SK-N-SH (cell line): Measurements from ENCODE around the gene ANXA8. TPM values are rescaled to one million over a fixed set of nuclear protein-coding genes. Genes with fewer than 3 reads are reported as not detected.

Experiments used
- CTCF ChIA-PET: fragments of 300-600, 350-600 bp; formaldehyde crosslinking; extraction: SDS; loops from one replicate; lab custom pipeline; 2021; lab: Yijun Ruan, JAX
- POLR2A ChIA-PET: fragments of 350-600 bp; sonication (Branson Sonifier 250); formaldehyde crosslinking; extraction: SDS; loops from one replicate; lab custom pipeline; 2020; ENCODE audit warnings: antibody characterized with exemption, inconsistent platforms; lab: Yijun Ruan, JAX
- DNase-seq: peaks from one replicate; pipeline ENCODE4 v3.0.0; 2012
- H2AFZ ChIP-seq: fragments of 200-600 bp; sonication (generic); 2 replicates; pipeline ENCODE4 v1.8.1; 2016; ENCODE audit warnings: antibody characterized with exemption, mild to moderate bottlenecking, low read depth
- H3F3A ChIP-seq: fragments of 200-600 bp; sonication (generic); replicated peaks from 2 replicates; pipeline ENCODE3; 2016; ENCODE audit warnings: antibody characterized with exemption, mild to moderate bottlenecking; ENCODE audit not compliant: insufficient read depth
- H3K27ac ChIP-seq, 2 experiments: fragments of 200-500 bp in 1 of 2; fragments of 200-600 bp in 1 of 2; sonication (Bioruptor generic) in 1 of 2; sonication (generic), shearing (Covaris generic) in 1 of 2; 2 replicates each; pipeline versions ENCODE4 v1.5.1 to v1.6.1; 2014 to 2016; ENCODE audit warnings: low read depth in 2 of 2, inconsistent platforms in 1 of 2, low read length in 1 of 2, mild to moderate bottlenecking in 1 of 2, mixed read lengths in 1 of 2
- H3K27me3 ChIP-seq: fragments of 200-600 bp; sonication (generic), shearing (Covaris generic); 2 replicates; pipeline ENCODE4 v1.6.1; 2016; ENCODE audit warnings: mixed run types; ENCODE audit not compliant: insufficient read depth
- H3K36me3 ChIP-seq, 2 experiments: fragments of 200-500 bp in 1 of 2; fragments of 200-600 bp in 1 of 2; sonication (Bioruptor generic) in 1 of 2; sonication (generic) in 1 of 2; replicated peaks in 1 of 2; 2 replicates each; pipeline versions ENCODE3 to v1.5.1; 2014 to 2016; ENCODE audit warnings: low read length in 1 of 2, mild to moderate bottlenecking in 1 of 2; ENCODE audit not compliant: insufficient read depth in 2 of 2, control insufficient read depth in 1 of 2
- H3K4me1 ChIP-seq, 2 experiments: fragments of 200-500 bp in 1 of 2; fragments of 200-600 bp in 1 of 2; sonication (Bioruptor generic) in 1 of 2; sonication (generic), shearing (Covaris generic) in 1 of 2; 2 replicates each; pipeline versions ENCODE4 v1.5.1 to v1.6.1; 2014 to 2016; ENCODE audit warnings: low read depth in 1 of 2, low read length in 1 of 2, mixed run types in 1 of 2; ENCODE audit not compliant: insufficient read depth in 2 of 2, control insufficient read depth in 1 of 2
- H3K4me2 ChIP-seq: fragments of 200-600 bp; sonication (generic), shearing (Covaris generic); 2 replicates; pipeline ENCODE4 v1.6.1; 2017; ENCODE audit warnings: mixed run types
- H3K4me3 ChIP-seq, 2 experiments: fragments of 200-500 bp in 1 of 2; fragments of 200-600 bp in 1 of 2; sonication (Bioruptor generic) in 1 of 2; sonication (generic), shearing (Covaris generic) in 1 of 2; 2 replicates each; pipeline versions ENCODE4 v1.5.1 to v1.8.1; 2014 to 2016; ENCODE audit warnings: low read depth in 2 of 2, inconsistent platforms in 1 of 2, low read length in 1 of 2, mild to moderate bottlenecking in 1 of 2, mixed read lengths in 1 of 2, moderate library complexity in 1 of 2
- H3K79me2 ChIP-seq: fragments of 200-600 bp; sonication (generic); 2 replicates; pipeline ENCODE4 v1.8.1; 2017; ENCODE audit warnings: mild to moderate bottlenecking; ENCODE audit not compliant: insufficient read depth
- H3K9ac ChIP-seq: fragments of 200-600 bp; sonication (generic); 2 replicates; pipeline ENCODE4 v1.6.1; 2017; ENCODE audit warnings: mixed run types
- H3K9me2 ChIP-seq: fragments of 200-600 bp; sonication (generic); 2 replicates; pipeline ENCODE4 v1.6.1; 2017; ENCODE audit warnings: mixed run types
- H3K9me3 ChIP-seq: fragments of 200-600 bp; sonication (generic); 2 replicates; pipeline ENCODE4 v1.6.1; 2017; ENCODE audit warnings: mixed run types, mild to moderate bottlenecking, moderate library complexity
- H4K20me1 ChIP-seq: fragments of 200-600 bp; sonication (generic); 2 replicates; pipeline ENCODE4 v1.6.1; 2017; ENCODE audit warnings: mild to moderate bottlenecking, mixed run types; ENCODE audit not compliant: insufficient read depth
- ELF1 ChIP-seq: IDR thresholded peaks from 2 replicates; pipeline ENCODE4 v1.4.0; 2012
- EP300 ChIP-seq, 2 experiments: IDR thresholded peaks; 2 replicates each; pipeline versions ENCODE4 v1.4.0 to v1.6.1; 2012; ENCODE audit warnings: borderline replicate concordance in 1 of 2, low read depth in 1 of 2, low read length in 1 of 2
- FOSL2 ChIP-seq: IDR thresholded peaks from 2 replicates; pipeline ENCODE4 v1.4.0; 2012; ENCODE audit warnings: low read depth, mild to moderate bottlenecking, moderate library complexity, borderline replicate concordance
- FOXJ3 ChIP-seq: sonication (generic); formaldehyde crosslinking; IDR thresholded peaks from 2 replicates; pipeline ENCODE4 v1.5.1; 2020; ENCODE audit warnings: mild to moderate bottlenecking, missing genetic modification reagents
- MXI1 ChIP-seq: IDR thresholded peaks from 2 replicates; pipeline ENCODE4 v1.6.1; 2012; ENCODE audit warnings: mild to moderate bottlenecking, low read depth, low read length, improper control_type of control experiment
- NFIC ChIP-seq: IDR thresholded peaks from 2 replicates; pipeline ENCODE4 v1.4.0; 2012; ENCODE audit warnings: borderline replicate concordance
- RXRA ChIP-seq: IDR thresholded peaks from 2 replicates; pipeline ENCODE4 v1.4.0; 2012; ENCODE audit warnings: low read depth, mild to moderate bottlenecking, borderline replicate concordance
- SIN3A ChIP-seq: IDR thresholded peaks from 2 replicates; pipeline ENCODE4 v1.6.1; 2012; ENCODE audit warnings: low read depth, mild to moderate bottlenecking, low read length, moderate library complexity, borderline replicate concordance
- SMC3 ChIP-seq: IDR thresholded peaks from 2 replicates; pipeline ENCODE4 v1.6.1; 2012; ENCODE audit warnings: low read depth, low read length, improper control_type of control experiment
- TAF1 ChIP-seq: IDR thresholded peaks from 2 replicates; pipeline ENCODE4 v1.6.1; 2012; ENCODE audit warnings: low read depth, mild to moderate bottlenecking, low read length, moderate library complexity, borderline replicate concordance
- TCF12 ChIP-seq: IDR thresholded peaks from 2 replicates; pipeline ENCODE4 v1.4.0; 2012
- YY1 ChIP-seq: IDR thresholded peaks from 2 replicates; pipeline ENCODE4 v1.4.0; 2012; ENCODE audit warnings: low read depth, mild to moderate bottlenecking
- WGBS: methylation state at CpG from one replicate; pipeline ENCODE4 v1.1.6; 2017; ENCODE audit warnings: low lambda C conversion rate; 5-methylcytosine and 5-hydroxymethylcytosine counted together
- polyA plus RNA-seq, 3 experiments: library from polyadenylated mRNA; depleted of rRNA; stranded (reverse); fragments of >200 nt; gene quantifications; 2 replicates each; pipeline ENCODE4 v1.2.3, GENCODE V29; 2012
- TF ChIP-seq, protein P1 (sequence below): fragments of 150-350 bp; IDR thresholded peaks from 2 replicates; pipeline ENCODE4 v1.6.1; 2017; ENCODE audit warnings: antibody characterized with exemption, low read length, low read depth, borderline replicate concordance
- TF ChIP-seq, protein P2 (sequence below): IDR thresholded peaks from 2 replicates; pipeline ENCODE4 v1.6.1; 2012; ENCODE audit warnings: mild to moderate bottlenecking, low read depth, low read length, moderate library complexity
- TF ChIP-seq, protein P3 (sequence below): IDR thresholded peaks from 2 replicates; pipeline ENCODE4 v1.4.0; 2012; ENCODE audit warnings: low read depth, borderline replicate concordance
- TF ChIP-seq, protein P4 (sequence below): fragments of 150-350 bp; IDR thresholded peaks from 2 replicates; pipeline ENCODE4 v1.6.1; 2016; ENCODE audit warnings: mild to moderate bottlenecking, low read depth, low read length

The ANXA8 gene
- polyA plus RNA-seq, 1 of the 3 experiments (the other 2 are of a cell fraction) = 0.15 TPM

GRCh38 chr10:47442351-47442750 lies 41.6 kb downstream of the ANXA8 start:
- no peak overlapping the region for H3K4me3 ChIP-seq
- ChIA-PET CTCF (interaction anchor here (0.9 to 1.4 kb wide), 2 partner anchors 81 to 418 kb away, joined by 3 to 4 read pairs; no protein-coding TSS in a partner anchor), POLR2A (no interaction called here)
- H2AFZ ChIP-seq = no peak overlapping the region
- TF ChIP-seq FOXJ3 (CRISPR knock-in tag) = no peak
- TF ChIP-seq, protein P1, sequence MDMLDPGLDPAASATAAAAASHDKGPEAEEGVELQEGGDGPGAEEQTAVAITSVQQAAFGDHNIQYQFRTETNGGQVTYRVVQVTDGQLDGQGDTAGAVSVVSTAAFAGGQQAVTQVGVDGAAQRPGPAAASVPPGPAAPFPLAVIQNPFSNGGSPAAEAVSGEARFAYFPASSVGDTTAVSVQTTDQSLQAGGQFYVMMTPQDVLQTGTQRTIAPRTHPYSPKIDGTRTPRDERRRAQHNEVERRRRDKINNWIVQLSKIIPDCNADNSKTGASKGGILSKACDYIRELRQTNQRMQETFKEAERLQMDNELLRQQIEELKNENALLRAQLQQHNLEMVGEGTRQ = no peak
- TF ChIP-seq EP300 (IDR thresholded peaks at IDR 0.05; ENCODE audit: borderline replicate concordance in 1 of 2, low read depth in 1 of 2, low read length in 1 of 2) = no peak
- TF ChIP-seq RXRA = no peak
- TF ChIP-seq, protein P2, sequence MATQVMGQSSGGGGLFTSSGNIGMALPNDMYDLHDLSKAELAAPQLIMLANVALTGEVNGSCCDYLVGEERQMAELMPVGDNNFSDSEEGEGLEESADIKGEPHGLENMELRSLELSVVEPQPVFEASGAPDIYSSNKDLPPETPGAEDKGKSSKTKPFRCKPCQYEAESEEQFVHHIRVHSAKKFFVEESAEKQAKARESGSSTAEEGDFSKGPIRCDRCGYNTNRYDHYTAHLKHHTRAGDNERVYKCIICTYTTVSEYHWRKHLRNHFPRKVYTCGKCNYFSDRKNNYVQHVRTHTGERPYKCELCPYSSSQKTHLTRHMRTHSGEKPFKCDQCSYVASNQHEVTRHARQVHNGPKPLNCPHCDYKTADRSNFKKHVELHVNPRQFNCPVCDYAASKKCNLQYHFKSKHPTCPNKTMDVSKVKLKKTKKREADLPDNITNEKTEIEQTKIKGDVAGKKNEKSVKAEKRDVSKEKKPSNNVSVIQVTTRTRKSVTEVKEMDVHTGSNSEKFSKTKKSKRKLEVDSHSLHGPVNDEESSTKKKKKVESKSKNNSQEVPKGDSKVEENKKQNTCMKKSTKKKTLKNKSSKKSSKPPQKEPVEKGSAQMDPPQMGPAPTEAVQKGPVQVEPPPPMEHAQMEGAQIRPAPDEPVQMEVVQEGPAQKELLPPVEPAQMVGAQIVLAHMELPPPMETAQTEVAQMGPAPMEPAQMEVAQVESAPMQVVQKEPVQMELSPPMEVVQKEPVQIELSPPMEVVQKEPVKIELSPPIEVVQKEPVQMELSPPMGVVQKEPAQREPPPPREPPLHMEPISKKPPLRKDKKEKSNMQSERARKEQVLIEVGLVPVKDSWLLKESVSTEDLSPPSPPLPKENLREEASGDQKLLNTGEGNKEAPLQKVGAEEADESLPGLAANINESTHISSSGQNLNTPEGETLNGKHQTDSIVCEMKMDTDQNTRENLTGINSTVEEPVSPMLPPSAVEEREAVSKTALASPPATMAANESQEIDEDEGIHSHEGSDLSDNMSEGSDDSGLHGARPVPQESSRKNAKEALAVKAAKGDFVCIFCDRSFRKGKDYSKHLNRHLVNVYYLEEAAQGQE = no peak
- no peak for TF ChIP-seq ELF1
- no peak for TF ChIP-seq MXI1
- TF ChIP-seq, protein P3, sequence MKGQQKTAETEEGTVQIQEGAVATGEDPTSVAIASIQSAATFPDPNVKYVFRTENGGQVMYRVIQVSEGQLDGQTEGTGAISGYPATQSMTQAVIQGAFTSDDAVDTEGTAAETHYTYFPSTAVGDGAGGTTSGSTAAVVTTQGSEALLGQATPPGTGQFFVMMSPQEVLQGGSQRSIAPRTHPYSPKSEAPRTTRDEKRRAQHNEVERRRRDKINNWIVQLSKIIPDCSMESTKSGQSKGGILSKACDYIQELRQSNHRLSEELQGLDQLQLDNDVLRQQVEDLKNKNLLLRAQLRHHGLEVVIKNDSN = no peak
- TF ChIP-seq TAF1 = no peak
- no peak for TF ChIP-seq TCF12
- TF ChIP-seq FOSL2 = no peak
- no peak for TF ChIP-seq YY1
- TF ChIP-seq SIN3A = no peak
- no peak for TF ChIP-seq NFIC
- no peak for TF ChIP-seq SMC3
- TF ChIP-seq, protein P4, sequence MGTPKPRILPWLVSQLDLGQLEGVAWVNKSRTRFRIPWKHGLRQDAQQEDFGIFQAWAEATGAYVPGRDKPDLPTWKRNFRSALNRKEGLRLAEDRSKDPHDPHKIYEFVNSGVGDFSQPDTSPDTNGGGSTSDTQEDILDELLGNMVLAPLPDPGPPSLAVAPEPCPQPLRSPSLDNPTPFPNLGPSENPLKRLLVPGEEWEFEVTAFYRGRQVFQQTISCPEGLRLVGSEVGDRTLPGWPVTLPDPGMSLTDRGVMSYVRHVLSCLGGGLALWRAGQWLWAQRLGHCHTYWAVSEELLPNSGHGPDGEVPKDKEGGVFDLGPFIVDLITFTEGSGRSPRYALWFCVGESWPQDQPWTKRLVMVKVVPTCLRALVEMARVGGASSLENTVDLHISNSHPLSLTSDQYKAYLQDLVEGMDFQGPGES = no peak
- no peaks in the 10 kb centered on the region for H3K36me3 ChIP-seq
- no peaks in the 10 kb centered on the region for H3K4me1 ChIP-seq
- H3F3A ChIP-seq = no peaks in the 10 kb centered on the region
- no peaks in the 10 kb centered on the region for H3K27me3 ChIP-seq
- H3K27ac ChIP-seq = no peak overlapping the region
- H3K4me2 ChIP-seq = no peak overlapping the region
- no peaks in the 10 kb centered on the region for H4K20me1 ChIP-seq
- H3K9me2 ChIP-seq = no peaks in the 10 kb centered on the region
- no peaks in the 10 kb centered on the region for H3K79me2 ChIP-seq
- no peak overlapping the region for H3K9ac ChIP-seq
- no peak for DNase-seq
- H3K9me3 ChIP-seq = 0 out of 2 replicates have a peak, but pooled peaks cover 4% of the 10 kb centered on the region
- WGBS = 61% methylated on average over 5 of the region's 5 CpGs
